ENCODE results near the gene POLR3GL. TPM values are rescaled to one million over a fixed set of nuclear protein-coding genes. Genes with fewer than 3 reads are reported as not detected.

Gene POLR3GL
- total RNA-seq, 1 experiment from 2014 or later: 2.9 TPM

DNA sequence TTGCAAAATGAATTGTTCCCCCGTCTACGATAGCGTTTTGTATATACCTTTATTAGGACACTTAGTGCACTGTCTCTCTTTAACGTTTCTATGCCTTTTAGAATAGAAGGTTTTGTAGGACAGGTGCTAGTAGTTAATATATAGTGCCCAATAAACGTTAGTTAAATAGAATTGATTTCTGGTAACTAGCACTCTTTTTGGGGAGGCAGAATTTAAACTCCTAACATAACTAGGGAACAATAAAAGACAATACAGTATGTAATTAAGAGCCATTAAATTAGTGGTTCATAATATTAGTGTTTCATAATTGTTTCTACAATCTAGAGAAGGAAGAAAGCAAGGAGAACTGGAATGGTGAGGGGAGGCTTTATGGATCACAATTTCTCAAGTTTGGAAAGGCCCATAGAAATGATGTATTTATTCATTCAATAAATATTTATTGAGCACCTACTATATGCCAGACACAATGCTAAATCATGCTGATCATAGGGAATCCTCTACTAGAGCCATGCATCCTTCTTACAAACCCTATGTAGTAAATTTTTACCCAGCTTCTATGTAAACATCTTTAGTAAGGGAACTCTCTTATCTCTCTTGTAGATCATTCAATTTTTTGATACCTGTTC is 742 bp downstream of the POLR3GL start:
- H3K9me3 Mint-ChIP-seq (ENCODE audit: unreplicated experiment): no peaks in the 10 kb centered on the region
- BruUV-seq (replicated peaks): no TSS peak
- Histone ChIP-seq H3K36me3 (ENCODE audit: control insufficient read depth, insufficient read depth, low read length) (no peaks in the 10 kb centered on the region), H3K4me3 (ENCODE audit: low read depth, low read length) (peak overlapping the region; percentile 52), H3K27me3 (replicated peaks; ENCODE audit: control insufficient read depth, insufficient read depth, low read length) (no peaks in the 10 kb centered on the region; the same call in 1 of the 2 replicates), H3K4me1 (peaks cover 16% of the 10 kb centered on the region), H3K9me3 (no peaks in the 10 kb centered on the region; the same call in 1 of the 2 replicates)
- H3K4me3 Mint-ChIP-seq (ENCODE audit: unreplicated experiment): peak overlapping the region; percentile 87
- no peaks in the 10 kb centered on the region for H3K36me3 Mint-ChIP-seq (ENCODE audit: insufficient read depth, unreplicated experiment)
- CTCF ChIA-PET: interaction anchor here (0.8 to 2.4 kb wide), 6 partner anchors 11 to 120 kb away, joined by 3 to 18 read pairs (median 7); partner anchors contain the start of genes NUDT17 and RBM8A
- POLR2A ChIA-PET: interaction anchor here (0.6 to 1.9 kb wide), 10 partner anchors 14 to 107 kb away, joined by 3 to 25 read pairs (median 5); partner anchors contain the start of gene RBM8A
- peaks cover 14% of the 10 kb centered on the region for H3K4me1 Mint-ChIP-seq (ENCODE audit: low read depth, unreplicated experiment)
- H3K27ac Mint-ChIP-seq (ENCODE audit: unreplicated experiment): peak overlapping the region; percentile 59
- intact Hi-C loops (cut with micrococcal nuclease; ENCODE audit: unreplicated experiment): no loop called here
- TF ChIP-seq CTCF (IDR thresholded peaks at IDR 0.05; ENCODE audit: insufficient read depth in 1 of 2, low read depth in 1 of 2, low read length in 1 of 2, severe bottlenecking in 1 of 2, unreplicated experiment in 1 of 2): no peak
- no peak for DNase-seq
- H3K27me3 Mint-ChIP-seq (ENCODE audit: insufficient read depth, unreplicated experiment): peaks cover 3% of the 10 kb centered on the region

- ChIA-PET POLR2A (interaction anchor here (0.6 kb wide), 1 partner anchor 75 kb away, joined by 4 read pairs; no protein-coding TSS in a partner anchor), CTCF (no interaction called here)
- H3K27me3 Mint-ChIP-seq (ENCODE audit: insufficient read depth, unreplicated experiment): peaks cover 3% of the 10 kb centered on the region
Measured at GRCh38 chr1:145967288-145967687, 2.8 kb downstream of the POLR3GL start.

DNA sequence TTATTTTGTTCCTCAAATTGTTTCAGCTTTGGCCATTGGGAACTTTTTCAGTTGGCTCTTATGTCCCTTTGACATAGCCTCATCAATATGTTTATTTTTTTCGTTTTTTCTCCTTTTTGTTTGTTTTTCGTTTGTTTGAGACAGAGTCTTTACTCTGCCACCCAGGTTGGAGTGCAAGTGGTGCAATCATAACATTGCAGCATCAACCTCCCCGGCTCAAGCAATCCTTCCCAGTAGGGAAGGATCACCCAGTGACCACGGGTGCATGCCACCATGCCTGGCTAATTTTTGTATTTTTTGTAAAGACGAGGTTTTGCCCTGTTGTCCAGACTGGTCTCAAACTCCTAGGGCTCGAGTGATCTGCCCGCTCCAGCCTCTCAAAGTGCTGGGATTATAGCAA is 8.1 kb downstream of the POLR3GL start:
- CTCF ChIA-PET: no interaction called here
- BruUV-seq (replicated peaks): no TSS peak
- no peaks in the 10 kb centered on the region for H3K36me3 ChIP-seq (ENCODE audit: control insufficient read depth, insufficient read depth, low read length)

More at GRCh38 chr1:145967288-145967687, 2.8 kb downstream of the POLR3GL start:
- Histone ChIP-seq H3K36me3 (ENCODE audit: control insufficient read depth, insufficient read depth, low read length) (no peaks in the 10 kb centered on the region), H3K4me3 (ENCODE audit: low read depth, low read length) (no peak overlapping the region), H3K9me3 (no peaks in the 10 kb centered on the region; the same call in 1 of the 2 replicates), H3K27me3 (replicated peaks; ENCODE audit: control insufficient read depth, insufficient read depth, low read length) (no peaks in the 10 kb centered on the region), H3K4me1 (peaks cover 16% of the 10 kb centered on the region)
- no peak overlapping the region for H3K4me3 Mint-ChIP-seq (ENCODE audit: unreplicated experiment)
- H3K27ac Mint-ChIP-seq (ENCODE audit: unreplicated experiment): no peak overlapping the region
- intact Hi-C loops (cut with micrococcal nuclease; ENCODE audit: unreplicated experiment): no loop called here
- TF ChIP-seq CTCF (IDR thresholded peaks at IDR 0.05; ENCODE audit: insufficient read depth in 1 of 2, low read depth in 1 of 2, low read length in 1 of 2, severe bottlenecking in 1 of 2, unreplicated experiment in 1 of 2): no peak
- no TSS peak for BruUV-seq (replicated peaks)
- H3K9me3 Mint-ChIP-seq (ENCODE audit: unreplicated experiment): no peaks in the 10 kb centered on the region
- no peak for DNase-seq
- H3K36me3 Mint-ChIP-seq (ENCODE audit: insufficient read depth, unreplicated experiment): no peaks in the 10 kb centered on the region
- H3K4me1 Mint-ChIP-seq (ENCODE audit: low read depth, unreplicated experiment): peaks cover 13% of the 10 kb centered on the region

More for the DNA sequence above, 8.1 kb downstream of the POLR3GL start:
- H3K4me1 ChIP-seq: peaks cover under 1% of the 10 kb centered on the region
- DNase-seq: no peak
- Mint-ChIP-seq H3K27me3 (ENCODE audit: insufficient read depth, unreplicated experiment) (no peaks in the 10 kb centered on the region), H3K9me3 (ENCODE audit: unreplicated experiment) (no peaks in the 10 kb centered on the region), H3K4me1 (ENCODE audit: low read depth, unreplicated experiment) (no peaks in the 10 kb centered on the region), H3K27ac (ENCODE audit: unreplicated experiment) (no peak overlapping the region), H3K4me3 (ENCODE audit: unreplicated experiment) (no peak overlapping the region), H3K36me3 (ENCODE audit: insufficient read depth, unreplicated experiment) (no peaks in the 10 kb centered on the region)
- no peaks in the 10 kb centered on the region for H3K9me3 ChIP-seq
- POLR2A ChIA-PET: no interaction called here
- intact Hi-C loops (cut with micrococcal nuclease; ENCODE audit: unreplicated experiment): no loop called here
- H3K27me3 ChIP-seq (replicated peaks; ENCODE audit: control insufficient read depth, insufficient read depth, low read length): no peaks in the 10 kb centered on the region
- no peak for TF ChIP-seq CTCF (IDR thresholded peaks at IDR 0.05; ENCODE audit: insufficient read depth in 1 of 2, low read depth in 1 of 2, low read length in 1 of 2, severe bottlenecking in 1 of 2, unreplicated experiment in 1 of 2)
- no peak overlapping the region for H3K4me3 ChIP-seq (ENCODE audit: low read depth, low read length)
